NCI-H2171 treated with DMSO at 0.1 percent for 48 hours (cell line): ENCODE measurements around the gene GNAT3.

Experiments used
- DNase-seq: peaks from one replicate; lab custom pipeline; 2025; lab: John Stamatoyannopoulos, UW

The GNAT3 gene

GRCh38 chr7:80463272-80463920, 48.5 kb downstream of the GNAT3 start:
- DNase-seq: no peak

DNA sequence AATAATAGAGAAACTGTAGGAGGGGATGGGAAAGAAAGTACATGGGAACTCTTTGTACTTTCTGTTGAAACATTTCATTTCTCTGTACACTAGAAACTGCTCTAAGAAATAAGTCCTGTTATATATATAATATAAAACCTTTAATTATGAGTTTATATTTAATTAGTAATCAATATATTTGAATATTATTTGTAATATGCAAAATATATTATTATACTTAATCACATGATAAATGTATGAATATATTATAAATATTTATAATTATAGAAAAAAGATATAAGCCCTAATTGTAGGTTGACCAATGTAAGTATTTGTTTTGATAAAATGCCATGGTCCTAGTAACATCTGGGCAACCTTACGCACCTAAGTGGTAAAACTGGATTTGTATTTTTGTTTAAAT, 51.0 kb downstream of the GNAT3 start:
- DNase-seq: no peak

DNA sequence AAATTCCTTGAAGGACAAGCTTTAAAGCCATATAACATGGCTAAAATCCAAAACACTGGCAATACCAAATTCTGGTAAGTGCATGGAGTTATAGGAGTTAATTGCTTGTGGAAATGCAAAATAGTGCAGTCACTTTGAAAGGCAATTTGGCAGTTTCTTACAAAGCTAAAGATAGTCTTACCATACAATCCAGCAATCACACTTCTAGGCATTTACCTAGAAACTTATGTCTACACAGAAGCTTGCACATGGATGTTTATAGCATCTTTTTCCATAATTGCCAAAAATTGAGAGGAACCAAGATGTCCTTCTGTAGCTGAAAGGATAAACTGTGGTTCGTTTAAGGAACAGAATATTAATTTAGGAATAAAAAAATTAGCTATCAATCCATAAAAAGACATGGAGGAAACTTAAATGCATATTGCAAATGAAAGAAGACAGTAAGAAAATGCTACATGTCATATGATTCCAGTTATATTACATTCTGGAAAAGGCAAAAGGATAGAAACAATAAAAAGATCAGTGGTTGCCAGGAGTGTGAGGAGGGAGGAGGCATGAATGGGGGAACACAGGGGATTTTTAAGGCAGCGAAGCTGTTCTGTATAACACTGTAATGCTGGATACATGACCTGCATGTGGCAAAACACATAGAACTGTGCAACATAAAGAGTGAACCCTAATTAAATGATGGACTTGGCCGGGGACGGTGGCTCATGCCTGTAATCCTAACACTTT, 51.9 kb downstream of the GNAT3 start:
- DNase-seq: no peak

GRCh38 chr7:80458822-80459725, 52.8 kb downstream of the GNAT3 start:
- no peak for DNase-seq

DNA sequence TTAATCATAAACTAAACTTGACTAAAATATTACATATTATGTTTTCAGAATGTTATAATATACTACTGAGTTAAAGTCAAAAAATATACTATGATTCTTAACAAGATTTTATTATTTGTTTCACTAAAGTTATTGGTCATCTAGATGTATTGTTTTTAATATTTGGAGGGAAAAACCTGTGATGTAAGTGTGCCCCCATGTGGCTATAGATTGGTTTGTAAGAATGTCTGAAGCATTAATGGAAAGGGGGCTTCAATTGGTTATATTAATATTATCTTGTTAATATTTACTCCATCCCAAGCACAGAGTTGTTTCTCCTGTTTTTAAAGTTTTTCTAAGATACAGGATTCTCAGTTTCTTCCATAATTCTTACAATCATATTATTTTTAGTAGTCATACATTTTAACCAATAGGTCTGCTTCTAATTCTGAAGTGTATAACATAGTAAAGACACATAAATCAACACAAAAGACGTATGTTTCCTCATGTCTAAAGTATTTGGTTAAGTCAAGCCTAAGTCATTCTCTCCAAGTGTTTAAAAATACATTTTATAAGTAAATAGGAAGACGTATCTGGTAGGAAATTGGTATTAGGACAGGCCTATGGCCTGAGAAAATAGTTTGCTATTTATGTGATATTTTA, 58.0 kb downstream of the GNAT3 start:
- DNase-seq: peak; percentile 47

DNA sequence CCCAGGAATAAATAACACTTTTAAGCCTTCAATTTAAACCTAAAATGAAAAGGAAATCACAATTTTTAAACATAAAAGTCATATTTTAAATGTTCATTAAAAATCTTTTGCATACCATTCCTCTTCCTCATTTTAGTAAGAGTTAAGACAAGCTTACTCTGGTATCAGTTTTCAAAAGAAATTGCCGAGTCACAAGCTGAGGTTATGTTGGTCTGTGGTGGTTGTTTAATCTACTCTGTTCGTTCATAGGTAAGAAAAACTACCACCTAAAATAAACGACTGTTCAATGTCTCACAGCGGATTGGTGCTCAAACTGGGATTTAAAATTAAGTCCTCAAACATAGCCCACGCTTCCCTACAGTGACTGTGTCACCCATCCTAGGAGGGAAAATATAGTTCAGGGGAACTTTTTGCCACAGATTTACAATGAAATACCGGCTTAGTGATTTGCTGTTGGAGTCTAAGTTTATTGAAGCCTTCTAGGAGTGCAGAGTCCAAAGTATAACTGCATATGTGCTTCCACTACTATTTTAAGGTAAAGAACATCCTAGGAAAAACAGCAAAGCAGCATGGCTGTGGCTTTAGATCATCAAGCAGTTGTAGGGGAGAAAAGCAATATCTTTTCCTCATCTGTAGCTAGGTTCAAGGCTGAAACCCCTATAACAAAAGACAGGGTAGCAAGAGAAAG, 61.1 kb downstream of the GNAT3 start:
- DNase-seq: no peak

DNA sequence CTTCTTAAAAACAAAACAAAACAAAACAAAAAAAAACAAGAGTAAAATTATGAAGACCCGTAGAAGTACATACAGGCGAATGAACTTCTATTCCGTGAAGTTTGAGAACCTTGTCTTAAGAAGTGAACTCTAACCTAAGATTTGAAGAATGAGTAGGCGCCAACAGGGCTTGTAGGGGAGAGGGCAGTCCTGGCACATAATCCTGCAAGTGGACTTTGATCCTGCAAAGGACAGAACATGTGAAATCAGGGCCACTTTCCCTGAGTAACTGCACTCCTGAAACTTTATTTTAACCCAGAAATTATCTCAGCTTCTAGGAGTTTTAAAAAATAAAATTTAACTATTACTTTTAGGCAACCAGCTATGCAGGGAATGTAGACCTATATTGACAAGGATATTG, 62.0 kb downstream of the GNAT3 start:
- DNase-seq: no peak

DNA sequence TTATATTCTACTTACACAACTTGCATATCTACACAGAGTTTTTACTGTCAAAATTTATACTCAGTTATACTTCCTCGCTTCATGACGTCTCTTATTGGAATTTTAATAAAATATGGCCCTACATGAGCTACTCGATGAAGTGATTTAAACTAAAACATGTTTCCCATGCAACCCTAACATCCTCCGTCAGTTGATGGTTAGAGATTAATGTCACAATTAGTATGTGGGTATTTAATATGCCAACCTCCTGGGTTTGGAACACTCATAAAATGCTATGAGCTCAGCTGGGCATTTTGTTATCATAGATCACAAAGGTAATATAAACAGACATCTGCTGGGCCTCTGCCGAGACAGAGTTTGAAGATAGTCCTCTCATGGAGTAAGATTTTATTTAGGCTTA, 66.5 kb downstream of the GNAT3 start:
- DNase-seq: no peak

DNA sequence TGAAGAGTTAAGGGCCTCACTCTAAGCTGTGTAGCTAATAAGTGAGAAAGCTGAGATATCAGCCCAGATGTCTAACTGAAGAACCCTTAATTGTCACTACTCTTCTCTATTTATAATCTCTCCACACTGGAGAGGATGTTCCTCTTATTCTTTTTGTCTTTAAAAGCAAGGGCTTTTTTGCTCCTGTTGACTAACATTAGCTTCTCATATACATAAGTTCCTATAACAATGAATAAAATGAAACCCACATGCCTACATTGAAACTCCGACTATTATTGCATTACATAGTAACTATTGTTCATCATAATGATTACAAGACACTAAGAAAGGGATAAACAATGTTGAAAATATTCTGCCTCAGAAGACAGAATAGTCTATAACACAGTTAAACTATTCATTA, 67.1 kb downstream of the GNAT3 start:
- DNase-seq: no peak

DNA sequence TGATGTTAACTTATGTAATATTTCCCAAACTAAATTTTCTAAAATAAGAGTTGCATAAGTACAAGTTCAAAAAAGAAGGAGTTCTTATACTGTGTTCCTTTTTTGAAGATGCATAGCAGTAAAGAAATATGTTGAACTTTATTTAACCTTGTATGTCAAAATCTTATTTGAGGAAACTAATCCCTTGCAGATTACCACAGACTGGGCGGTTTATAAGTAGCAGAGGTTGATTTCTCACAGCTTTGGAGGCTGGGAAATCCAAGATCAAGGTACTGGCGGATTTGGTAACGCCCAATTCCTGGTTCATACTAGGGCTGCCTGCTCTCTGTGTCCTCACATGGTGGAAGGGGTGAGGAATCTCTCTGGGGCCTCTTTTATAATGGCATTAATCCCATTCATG, 68.5 kb downstream of the GNAT3 start:
- DNase-seq: no peak

- DNase-seq: no peak
Observed at GRCh38 chr7:80440883-80441282, 71.0 kb downstream of the GNAT3 start.

DNA sequence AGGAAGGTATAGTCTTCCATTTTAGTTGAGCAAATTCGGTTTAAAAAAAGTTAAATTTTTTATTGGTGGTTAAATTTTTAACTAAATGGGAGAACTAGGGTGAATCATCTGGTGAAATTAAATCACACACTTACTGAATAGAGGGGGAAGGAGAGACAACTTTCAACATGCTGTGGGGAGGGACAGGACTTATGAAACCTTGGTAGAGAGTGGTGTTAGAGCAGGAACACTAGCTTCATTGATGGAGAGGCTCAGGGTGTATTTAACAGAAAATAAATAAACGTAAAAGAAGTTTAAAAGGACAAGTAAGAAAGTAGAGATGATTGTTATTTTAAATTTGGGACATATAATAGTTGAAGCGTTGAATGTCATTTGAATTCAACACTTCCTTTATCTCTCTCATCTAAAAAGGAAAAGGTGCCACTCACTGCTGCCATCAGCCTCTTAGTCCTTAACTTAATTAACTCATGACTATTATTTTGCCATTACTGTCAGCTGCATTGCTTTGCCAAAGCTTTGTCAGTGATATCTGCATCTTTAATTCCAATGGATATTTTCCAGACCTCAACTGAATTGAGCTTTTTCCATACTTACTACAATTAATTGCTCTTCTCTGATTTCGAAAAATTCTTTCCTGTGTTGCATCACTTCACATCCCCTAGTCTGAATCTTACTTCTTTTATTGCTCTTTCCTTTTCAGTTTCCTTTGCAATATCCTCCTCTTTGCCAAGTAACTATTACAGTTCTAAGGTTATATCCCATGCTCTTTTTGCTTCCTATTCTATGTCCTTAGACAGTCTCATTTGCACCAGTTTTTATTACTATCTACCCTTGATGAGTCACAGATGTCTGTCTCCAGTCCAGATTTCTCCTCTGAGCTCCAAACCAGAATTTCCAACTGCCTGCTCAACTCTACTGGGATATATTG, 71.7 kb downstream of the GNAT3 start:
- DNase-seq: no peak

- no peak for DNase-seq
Observed at GRCh38 chr7:80435521-80435920, 76.3 kb downstream of the GNAT3 start.

DNA sequence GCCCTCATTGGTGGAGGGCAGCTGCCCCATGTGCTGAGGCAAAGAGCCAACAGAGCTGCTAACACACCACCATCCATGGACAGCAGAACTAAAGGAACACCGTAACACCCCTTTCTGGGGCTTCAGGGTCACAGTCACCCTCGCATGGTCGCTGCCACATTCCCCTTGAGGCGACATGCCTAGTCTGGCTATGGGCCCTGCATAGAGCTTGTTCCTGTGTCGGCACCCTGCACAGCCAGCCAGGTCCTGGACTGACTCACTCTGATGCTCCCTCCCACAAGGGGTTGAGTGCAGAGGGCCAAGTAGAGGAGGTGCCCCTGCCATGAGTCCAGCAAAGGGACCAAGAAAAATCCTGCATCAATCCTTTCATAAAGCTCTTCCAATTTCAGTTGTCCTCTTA, 77.8 kb downstream of the GNAT3 start:
- DNase-seq: no peak

GRCh38 chr7:80432166-80432565, 79.7 kb downstream of the GNAT3 start:
- DNase-seq: no peak

GRCh38 chr7:80429181-80429580, 82.7 kb downstream of the GNAT3 start:
- DNase-seq: no peak

- DNase-seq: peak; percentile 64
Observed at GRCh38 chr7:80428161-80429054, 83.5 kb downstream of the GNAT3 start.

DNA sequence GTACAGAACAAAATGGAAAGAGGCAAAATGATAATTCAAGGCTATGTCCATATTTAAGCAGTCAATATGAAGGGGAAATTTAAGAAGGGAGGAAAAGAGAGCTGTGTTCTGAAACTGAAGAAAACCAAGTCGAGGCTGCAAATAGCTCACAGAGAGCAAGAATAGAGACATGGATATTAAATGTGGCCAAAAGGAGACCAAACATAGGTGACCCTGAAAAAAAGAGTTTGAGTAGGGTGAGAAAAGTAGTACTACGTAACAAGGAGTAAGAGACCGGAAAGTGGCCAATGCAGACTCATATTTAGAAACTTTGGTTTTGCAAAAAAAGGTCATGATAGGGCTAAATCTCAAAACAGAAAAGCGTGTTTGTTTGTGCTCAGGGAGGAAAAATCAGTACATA, 84.6 kb downstream of the GNAT3 start:
- DNase-seq: no peak

- DNase-seq: no peak
Observed at GRCh38 chr7:80420876-80421275, 91.0 kb downstream of the GNAT3 start.
